ENCODE results near the gene LSM2.
"Not testable (repeated sequence)": the region's sequence is repeated elsewhere in the genome, so short reads cannot be mapped to it uniquely, and the experiment has no call there.

Gene LSM2

DNA sequence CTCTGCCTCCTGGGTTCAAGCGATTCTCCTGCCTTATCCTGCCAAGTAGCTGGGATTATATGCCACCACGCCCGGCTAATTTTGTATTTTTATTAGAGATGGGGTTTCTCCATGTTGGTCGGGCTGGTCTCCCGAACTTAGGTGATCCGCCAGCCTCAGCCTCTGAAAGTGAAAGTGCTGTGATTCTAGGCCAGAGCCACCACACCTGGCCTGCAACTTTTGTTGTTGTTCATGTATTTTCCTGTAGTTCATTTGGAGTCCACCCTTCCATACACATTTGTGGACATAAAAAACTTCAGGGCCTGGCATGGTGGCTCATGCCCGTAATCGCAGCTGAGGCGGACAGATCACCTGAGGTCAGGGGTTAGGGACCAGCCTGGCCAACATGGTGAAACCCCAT, 35.3 kb upstream of the LSM2 start:
- H3K4me3 ChIP-seq (ENCODE audit: low read depth, low read length), result no peak overlapping the region
- no peak for DNase-seq (ENCODE audit: low read depth)
- in situ Hi-C loops (cut with HindIII; ENCODE audit: low sequenced_read_pairs), result no loop called here
- TF ChIP-seq, protein P1, sequence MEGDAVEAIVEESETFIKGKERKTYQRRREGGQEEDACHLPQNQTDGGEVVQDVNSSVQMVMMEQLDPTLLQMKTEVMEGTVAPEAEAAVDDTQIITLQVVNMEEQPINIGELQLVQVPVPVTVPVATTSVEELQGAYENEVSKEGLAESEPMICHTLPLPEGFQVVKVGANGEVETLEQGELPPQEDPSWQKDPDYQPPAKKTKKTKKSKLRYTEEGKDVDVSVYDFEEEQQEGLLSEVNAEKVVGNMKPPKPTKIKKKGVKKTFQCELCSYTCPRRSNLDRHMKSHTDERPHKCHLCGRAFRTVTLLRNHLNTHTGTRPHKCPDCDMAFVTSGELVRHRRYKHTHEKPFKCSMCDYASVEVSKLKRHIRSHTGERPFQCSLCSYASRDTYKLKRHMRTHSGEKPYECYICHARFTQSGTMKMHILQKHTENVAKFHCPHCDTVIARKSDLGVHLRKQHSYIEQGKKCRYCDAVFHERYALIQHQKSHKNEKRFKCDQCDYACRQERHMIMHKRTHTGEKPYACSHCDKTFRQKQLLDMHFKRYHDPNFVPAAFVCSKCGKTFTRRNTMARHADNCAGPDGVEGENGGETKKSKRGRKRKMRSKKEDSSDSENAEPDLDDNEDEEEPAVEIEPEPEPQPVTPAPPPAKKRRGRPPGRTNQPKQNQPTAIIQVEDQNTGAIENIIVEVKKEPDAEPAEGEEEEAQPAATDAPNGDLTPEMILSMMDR (IDR thresholded peaks at IDR 0.05; ENCODE audit: low read depth, low read length, missing control alignments), result no peak

DNA sequence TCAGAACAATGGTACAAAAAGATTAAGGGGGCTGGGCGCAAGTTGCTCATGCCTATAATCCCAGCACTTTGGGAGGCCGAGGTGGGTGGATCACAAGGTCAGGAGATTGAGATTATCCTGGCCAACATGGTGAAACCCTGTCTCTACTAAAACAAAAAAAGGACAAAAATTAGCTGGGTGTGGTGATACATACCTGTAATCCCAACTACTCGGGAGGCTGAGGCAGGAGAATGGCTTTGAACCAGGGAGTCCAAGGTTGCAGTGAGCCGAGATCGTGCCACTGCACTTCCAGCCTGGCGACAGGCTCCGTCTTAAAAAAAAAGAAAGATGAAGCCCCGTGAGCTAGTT, 33.0 kb upstream of the LSM2 start:
- in situ Hi-C loops (cut with HindIII; ENCODE audit: low sequenced_read_pairs); H3K4me3 ChIP-seq (ENCODE audit: low read depth, low read length): not testable (repeated sequence)

DNA sequence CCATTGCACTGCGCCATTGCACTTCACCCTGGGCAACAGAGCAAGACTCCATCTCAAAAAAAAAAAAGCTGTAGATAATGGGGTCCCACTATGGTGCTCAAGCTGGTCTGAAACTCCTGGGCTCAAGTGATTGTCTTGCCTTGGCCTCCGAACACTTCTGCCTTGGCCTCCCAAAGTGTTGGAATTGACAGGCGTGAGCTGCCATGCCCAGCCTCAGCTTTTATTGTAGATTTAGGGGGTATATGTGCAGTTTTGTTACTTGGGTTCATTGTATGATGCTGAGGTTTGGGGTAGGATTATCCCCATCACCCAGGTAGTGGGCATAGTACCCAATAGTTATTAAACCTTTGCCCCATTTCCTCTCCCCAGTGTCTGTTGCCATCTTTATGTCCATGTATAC, 32.2 kb upstream of the LSM2 start:
- in situ Hi-C loops (cut with HindIII; ENCODE audit: low sequenced_read_pairs), result no loop called here
- DNase-seq (ENCODE audit: low read depth), result no peak
- TF ChIP-seq, protein P1 (IDR thresholded peaks at IDR 0.05; ENCODE audit: low read depth, low read length, missing control alignments), result no peak
- H3K4me3 ChIP-seq (ENCODE audit: low read depth, low read length), result no peak overlapping the region

More for the DNA sequence above, 33.0 kb upstream of the LSM2 start:
- not testable (repeated sequence) for DNase-seq (ENCODE audit: low read depth)

DNA sequence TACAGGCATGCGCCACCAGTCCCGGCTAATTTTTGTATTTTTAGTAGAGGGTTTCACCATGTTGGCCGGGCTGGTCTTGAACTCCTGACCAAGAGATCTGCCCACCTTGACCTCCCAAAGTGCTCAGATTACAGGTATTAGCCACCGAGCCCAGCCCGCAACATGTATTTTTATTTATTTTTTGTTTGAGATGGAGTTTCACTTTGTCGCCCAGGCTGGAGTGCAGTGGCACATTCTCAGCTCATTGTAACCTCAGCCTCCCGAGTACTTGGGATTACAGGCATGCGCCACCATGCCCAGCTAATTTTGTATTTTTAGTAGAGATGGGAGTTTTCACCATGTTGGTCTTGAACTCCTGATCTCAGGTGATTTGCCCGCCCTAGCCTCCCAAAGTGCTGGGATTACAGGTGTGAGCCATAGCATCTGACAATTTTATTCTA, 31.4 kb upstream of the LSM2 start:
- in situ Hi-C loops (cut with HindIII; ENCODE audit: low sequenced_read_pairs); DNase-seq (ENCODE audit: low read depth): not testable (repeated sequence)
- peak overlapping the region; percentile 78 for H3K4me3 ChIP-seq (ENCODE audit: low read depth, low read length)

DNA sequence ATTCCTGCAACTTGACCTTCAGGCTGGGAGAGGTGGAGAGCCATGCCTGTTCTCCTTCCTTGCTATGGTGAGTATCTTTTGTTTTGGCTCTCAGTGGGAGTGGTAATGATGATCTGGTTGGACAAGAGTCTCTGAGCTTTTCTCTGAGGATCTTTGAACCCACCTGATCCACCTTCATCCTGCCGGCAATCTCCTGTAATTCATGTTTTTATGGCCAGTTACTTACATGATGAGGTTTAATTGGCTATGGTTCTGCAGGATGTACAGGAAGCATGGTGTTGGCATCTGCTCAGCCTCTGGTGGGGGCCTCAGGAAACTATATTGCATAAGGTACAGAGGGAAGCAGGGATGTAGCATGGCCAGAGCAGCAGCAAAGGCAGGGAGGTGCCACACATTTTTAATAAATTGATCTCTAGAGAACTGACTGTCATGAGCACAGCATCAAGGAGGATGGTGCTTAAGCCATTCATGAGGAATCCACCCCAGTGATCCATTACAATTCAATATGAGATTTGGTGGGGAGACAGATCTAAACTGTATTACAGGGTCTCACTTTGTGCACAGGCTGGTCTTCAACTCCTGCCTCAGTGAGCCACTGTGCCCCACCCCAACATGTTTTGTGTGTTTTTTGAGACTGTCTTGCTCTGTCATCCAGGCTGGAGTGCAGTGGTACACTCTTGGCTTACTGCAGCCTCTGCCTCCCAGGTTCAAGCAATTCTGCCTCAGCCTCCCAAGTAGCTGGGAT, 30.8 kb upstream of the LSM2 start:
- TF ChIP-seq, protein P1 (IDR thresholded peaks at IDR 0.05; ENCODE audit: low read depth, low read length, missing control alignments), result no peak
- in situ Hi-C loops (cut with HindIII; ENCODE audit: low sequenced_read_pairs), result no loop called here
- H3K4me3 ChIP-seq (ENCODE audit: low read depth, low read length), result peak overlapping the region; percentile 78
- DNase-seq (ENCODE audit: low read depth), result no peak

DNA sequence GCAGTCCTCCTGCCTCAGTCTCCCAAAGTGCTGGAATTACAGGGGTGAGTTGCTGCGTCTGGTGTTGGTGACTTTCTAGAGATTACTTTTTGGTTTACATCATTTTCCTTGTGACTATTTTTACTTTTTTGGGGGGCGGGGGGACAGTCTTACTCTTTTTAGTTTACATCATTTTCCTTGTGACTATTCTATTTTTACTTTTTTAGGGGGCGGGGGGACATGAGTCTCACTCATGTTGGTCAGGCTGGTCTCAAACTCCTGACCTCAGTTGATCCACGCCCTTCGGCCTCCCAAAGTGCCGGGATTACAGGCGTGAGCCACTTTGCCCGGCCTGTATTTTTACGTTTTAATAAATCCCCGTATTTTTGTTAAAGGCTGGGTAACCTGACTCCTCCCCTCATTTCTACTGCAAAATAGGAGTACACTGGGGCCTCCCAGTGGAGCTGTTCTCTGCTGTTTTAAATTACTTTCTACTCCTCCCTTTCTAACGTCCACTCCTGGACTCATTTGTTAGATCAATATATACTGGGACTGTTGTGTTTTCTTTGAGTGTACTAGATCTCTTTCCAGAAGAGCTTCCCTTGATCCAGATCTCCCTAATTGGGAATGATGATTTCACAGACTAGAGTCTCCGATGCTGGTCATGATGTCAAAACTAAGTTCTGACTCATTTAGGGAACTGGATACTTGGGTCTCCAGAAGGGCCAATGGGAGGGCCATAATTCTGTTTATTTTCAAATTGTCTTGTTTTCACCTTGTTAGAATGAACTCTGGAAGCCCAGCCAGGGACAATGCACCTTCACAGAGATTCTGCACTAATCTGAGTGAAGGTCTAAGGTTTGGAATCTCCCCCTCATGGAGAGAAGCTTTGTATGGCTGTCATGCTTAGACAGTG, 30.0 kb upstream of the LSM2 start:
- TF ChIP-seq, protein P1 (IDR thresholded peaks at IDR 0.05; ENCODE audit: low read depth, low read length, missing control alignments), result no peak
- in situ Hi-C loops (cut with HindIII; ENCODE audit: low sequenced_read_pairs), result no loop called here
- peak overlapping the region; percentile 78 for H3K4me3 ChIP-seq (ENCODE audit: low read depth, low read length)
- no peak for DNase-seq (ENCODE audit: low read depth)

DNA sequence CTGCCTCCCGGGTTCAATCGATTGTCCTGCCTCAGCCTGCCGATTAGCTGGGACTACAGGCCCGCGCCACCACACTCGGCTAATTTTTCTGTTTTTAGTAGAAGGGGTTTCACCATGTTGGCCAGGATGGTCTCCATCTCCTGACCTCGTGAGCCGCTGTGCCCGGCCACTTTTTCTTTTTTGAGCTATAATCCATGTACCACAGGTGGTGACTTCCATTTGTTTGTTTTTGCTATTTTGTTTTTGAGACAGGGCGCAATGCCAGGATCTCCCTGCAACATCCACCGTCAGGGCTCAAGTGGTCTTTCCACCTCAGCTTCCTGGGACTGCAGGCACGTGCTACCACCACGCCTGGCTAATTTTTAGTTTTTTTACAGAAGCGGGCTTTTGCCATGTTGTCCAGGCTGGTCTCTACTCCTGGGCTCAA, 29.3 kb upstream of the LSM2 start:
- in situ Hi-C loops (cut with HindIII; ENCODE audit: low sequenced_read_pairs), result no loop called here
- TF ChIP-seq, protein P1 (IDR thresholded peaks at IDR 0.05; ENCODE audit: low read depth, low read length, missing control alignments), result no peak
- no peak for DNase-seq (ENCODE audit: low read depth)
- peak overlapping the region; percentile 78 for H3K4me3 ChIP-seq (ENCODE audit: low read depth, low read length)

Measured in astrocyte of the cerebellum (primary cell).